NCI-H69 (cell line): ENCODE data around the gene NRDC.
"Not testable (repeated sequence)": the region's sequence is repeated elsewhere in the genome, so short reads cannot be mapped to it uniquely, and the experiment has no call there.

Source experiments
- DNase-seq: peaks from one replicate; lab custom pipeline; 2025; lab: John Stamatoyannopoulos, UW

Gene NRDC

DNA sequence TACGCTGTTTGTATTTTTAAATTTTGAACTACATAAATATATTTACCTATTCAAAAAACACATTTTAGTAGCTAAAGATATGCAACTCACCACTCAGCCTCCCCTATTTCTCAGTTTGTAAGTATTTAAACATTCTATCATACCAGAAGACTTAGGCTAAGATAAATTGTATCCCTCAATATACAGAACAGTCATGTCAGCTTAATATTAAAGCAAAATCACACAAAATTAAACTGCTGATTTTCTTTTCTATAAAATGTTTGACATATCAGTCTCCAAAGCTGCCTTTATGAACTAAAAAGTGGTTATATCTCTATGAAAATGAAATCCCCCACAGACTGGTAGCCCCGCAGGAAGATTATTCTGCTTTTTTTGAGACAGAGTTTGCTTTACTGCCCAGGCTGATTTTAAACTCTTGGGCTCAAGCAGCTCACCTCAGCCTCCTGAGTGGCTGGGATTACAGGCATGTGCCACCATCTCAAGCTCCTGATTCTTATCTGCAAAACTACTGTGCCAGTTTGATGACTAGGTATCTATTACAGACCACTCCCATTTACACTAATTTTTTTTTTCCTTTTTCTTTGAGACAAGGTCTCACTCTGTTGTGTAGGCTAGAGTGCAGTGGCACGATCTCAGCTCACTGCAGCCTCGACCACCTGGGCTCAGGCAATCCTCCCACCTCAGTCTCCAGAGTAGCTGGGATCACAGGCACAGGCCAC is 37.6 kb downstream of the NRDC start:
- no peak for DNase-seq

DNA sequence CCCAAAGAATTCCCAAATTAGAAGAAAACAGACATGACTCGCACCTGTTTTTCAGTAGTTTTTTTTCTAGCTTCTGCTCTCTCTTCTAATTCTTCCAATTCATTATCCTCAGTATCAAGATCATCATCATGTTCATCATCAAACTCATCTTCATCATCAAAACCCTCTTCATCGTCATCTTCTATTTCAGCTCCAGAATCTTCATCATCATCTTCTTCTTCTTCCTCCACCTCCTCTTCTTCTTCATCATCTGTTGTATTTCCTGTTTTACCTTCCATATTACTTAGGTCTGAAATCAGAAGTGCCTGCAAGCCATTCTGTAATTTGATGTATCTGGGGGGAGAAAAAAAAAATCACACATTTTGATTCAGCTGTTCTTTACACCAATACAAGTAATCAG is 38.3 kb downstream of the NRDC start:
- DNase-seq: no peak

DNA sequence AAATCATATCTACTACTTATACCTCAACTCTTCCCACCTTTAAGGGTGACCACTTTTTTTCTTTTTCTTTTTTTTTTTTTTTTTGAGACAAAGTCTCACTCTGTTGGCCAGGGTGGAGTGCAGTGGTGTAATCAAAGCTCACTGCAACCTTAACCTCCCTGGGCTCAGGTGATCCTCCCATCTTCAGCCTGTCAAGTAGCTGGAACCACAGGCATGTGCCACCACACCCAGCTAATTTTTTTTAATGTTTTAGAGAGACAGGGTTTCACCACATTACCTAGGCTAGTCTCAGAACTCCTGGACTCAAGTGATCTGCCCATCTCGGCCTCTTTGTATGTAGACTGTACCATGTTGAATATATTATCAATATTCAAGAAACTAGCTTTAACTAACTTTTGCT is 39.4 kb downstream of the NRDC start:
- DNase-seq: no peak

DNA sequence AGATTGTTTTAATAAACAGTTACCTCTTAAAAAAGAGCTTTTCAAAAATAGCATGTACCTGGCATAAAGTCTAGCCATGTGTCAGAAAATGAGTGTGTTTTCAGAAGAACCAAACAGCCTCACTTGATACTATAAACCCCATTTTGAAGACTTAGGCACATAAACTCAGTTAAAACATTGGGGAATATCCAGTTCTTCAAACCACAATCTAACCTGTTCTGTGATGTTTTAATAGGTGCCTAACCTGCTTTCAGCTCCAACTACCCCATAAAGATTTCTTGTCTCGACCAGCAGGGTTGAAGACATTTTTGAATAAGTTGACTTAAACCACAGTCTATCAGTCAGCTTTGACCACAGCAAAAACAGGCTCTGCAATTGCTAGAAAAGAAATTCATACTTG is 41.3 kb downstream of the NRDC start:
- DNase-seq: no peak

DNA sequence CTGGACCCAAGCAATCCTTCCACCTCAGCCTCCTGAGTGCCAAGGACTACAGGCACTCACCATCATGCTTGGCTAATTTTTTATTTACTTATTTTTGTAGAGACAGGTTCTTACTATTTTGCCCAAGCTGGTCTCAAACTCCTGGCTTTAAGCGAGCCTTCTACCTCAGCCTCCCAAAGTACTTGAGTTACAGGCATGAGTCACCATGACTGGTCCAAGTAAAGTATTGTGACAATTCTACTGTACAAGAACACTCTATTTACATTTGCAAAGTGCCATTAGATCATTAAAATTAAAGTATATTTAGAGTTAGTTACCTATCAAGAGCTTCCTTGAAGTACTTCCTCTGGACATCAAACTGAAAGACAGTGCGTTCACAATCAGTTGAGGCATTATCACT is 44.8 kb downstream of the NRDC start:
- DNase-seq: no peak

DNA sequence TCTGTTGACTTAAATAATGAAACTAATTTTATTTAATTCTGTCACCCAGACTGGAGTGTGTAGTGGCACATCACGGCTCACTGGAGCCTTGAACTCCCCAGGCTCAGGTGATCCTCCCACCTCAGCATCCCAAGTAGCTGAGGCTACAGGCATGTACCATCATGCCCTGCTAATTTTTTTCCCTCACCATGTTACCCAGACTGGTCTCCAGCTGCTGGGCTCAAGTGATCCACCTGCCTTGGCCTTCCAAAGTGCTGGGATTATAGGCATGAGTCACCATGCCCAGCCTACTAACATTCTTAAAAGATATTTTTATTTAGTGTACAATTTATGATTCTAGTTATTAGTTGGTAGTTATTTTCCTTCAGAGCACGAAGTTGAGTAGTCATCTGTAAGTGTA is 49.5 kb downstream of the NRDC start:
- no peak for DNase-seq

DNA sequence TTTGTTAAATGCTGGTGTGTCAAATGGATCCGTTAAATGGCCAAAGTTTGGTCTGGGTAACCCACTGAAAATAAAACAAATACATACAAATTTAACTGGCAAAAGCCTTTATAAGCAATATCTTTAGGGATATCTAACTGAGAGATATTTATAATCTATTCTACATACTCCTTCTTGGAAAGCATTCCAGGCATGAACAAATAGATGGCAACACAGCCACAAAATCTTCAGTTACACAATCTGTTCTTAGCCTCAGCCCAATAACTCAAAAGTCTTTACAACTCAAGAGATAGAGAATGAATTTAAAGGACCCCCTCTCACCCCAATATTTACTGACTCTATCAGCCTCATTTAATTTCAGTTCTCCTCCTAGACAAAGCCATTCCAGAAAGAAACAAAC is 58.7 kb downstream of the NRDC start:
- DNase-seq: no peak

DNA sequence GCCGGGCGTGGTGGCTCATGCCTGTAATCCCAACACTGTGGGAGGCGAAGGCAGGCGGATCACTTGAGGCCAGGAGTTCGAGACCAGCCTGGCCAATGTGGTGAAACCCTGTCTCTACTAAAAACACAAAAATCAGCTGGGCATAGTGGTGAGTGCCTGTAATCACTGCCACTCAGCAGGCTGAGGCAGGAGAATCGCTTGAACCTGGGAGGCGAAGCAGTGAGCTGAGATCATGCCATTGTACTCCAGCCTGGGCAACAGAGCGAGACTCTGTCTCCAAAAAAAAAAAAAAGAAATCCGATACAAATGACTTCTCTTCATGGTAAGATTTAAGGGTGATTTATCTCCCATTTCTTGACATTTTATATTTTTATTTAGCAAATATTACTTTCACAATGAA is 59.5 kb downstream of the NRDC start:
- not testable (repeated sequence) for DNase-seq

DNA sequence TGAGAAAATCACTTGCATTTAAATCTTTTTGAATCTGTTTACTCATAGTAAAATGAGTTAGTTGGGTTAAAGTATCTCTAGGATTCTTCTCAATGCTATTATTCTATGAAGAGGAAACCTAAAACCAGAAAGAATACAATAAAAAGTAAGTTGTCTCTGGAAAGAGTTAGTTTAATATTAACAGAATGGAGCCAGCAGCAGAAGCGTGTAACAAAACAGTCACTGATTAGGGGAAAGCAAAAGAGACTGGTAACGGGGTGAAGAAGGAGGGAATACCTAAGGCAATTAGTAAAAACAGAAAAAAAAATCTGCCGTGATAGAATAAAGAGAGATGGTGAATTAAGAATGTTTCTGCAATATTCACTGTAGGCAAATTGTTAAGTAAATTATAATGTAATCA is 60.0 kb downstream of the NRDC start:
- no peak for DNase-seq

DNA sequence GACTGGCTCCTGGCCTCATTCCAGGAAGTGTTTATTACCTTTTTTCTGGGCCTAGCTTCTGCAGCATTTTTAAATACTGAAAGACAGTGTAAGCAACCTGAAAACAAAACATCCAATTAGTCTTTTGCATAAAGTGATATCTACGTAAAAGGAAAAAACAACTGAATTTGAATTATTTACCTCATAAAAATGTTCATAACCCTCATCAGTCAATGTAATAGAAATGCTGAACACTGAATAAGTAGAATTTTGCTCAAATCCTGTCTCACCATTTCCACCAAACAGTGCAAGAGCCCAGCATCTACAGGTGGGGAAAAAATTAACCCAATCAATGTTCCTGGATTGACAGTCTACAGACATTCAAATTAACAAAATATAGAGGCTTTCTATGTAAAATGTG is 64.0 kb downstream of the NRDC start:
- DNase-seq: no peak

DNA sequence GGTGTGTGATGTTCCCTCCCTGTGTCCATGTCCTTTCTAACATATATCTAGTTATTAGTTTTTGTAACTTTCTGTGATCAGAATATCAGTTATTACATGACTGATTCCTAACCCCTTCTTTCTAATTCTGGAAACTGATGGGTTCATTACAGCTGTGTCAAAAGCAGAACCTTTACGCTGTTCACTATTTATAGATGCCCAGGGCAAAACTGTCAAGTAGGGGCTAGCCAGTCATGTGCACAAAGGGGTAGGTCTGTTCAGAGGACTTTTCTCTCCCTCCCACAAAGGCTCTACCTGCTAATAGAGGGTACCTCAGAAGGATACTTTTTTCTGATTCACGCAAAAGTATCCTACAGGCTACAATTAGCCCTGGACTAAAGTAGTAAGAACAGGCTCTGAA is 79.2 kb downstream of the NRDC start:
- DNase-seq: no peak

DNA sequence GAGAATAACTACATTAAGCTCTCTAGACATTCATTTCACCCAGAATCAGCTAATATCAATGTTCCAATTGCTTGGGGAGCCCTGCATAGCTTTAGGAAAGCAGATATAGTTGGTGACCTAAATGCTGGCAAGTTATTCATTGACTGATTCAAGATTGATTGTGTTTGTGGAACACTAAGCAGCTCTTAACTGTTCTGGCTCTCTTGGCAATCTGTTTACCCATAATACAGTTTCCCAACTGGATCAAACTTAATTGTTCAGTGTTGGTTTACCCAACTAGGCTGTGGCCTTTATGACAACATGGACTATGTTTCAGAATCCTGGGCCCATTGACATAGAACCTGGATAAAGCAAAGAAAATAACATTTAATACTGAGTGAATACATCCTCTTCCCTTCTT is 83.7 kb downstream of the NRDC start:
- no peak for DNase-seq

DNA sequence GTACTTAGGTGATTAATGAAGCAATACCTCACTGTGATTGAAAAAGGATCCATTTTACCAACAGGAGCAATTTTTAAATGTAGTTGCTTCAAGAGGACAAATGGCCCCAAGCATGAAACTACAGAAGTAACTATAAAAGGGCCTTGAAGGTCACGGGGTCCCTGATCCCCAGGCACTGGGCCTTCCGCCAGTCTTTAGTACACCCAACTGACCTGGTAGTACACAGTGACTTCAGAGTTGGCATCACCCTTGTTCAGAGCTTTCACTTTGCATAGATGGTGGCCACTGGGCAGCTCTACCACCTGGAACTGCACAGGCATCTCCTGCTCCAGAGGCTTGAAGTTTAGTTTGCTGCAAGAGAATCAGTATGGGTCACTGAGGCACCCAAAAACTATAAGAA is 84.3 kb downstream of the NRDC start:
- no peak for DNase-seq

DNA sequence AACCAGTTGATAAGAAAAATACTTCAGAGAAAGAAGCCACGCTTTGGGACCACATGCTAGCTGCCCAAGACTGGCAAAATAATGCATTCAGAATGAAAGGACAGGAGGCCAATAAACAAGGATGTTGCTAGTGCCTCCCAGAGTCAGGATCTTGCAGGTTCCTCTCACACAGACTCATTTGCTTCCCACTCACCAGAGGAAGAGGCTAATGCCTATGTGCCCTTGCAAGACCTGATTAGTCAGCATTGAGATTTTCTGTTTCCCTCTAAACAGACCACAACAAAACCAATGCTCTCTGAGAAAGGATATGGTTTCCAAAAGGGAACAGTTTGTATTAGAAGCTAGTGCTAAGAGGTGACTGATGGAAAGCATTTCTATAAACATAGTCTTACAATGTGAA is 85.7 kb downstream of the NRDC start:
- no peak for DNase-seq

DNA sequence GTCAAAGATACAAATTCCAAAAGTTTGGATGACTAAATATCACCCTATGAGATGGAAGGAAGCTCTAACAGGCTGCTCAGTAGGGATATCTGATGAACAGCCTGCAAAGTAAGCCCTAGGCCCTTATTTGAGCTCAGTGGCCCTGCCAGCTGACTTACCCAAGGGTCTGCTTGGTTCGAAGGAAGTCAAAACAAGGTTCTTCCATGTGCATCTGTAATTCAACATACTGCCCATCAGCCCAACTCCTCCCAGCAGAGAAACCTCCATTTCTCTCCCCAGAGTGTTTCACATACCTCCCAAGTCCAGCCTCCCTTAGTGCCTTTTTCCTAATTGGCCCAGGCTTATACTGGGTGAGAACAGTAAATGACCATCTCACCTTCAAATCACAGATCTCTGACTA is 86.6 kb downstream of the NRDC start:
- DNase-seq: no peak

DNA sequence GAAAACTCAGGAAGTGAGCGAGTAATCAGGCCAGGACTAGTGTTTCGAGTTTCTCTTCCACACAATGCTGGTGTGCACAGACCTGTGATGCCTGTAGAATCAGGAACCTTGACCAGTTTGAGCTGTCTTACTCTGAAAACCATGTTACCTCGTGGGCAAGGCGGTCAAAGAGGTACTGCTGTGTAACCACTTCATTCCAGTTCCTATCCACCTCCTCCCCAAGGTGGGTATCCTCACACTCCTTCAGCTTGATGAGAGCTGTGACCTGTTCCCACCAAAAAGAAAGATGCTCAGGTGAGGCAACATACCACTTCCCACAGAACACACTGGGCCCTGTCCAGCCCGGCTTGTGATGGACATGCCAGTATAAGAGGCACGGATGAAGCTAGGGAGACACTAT is 88.1 kb downstream of the NRDC start:
- no peak for DNase-seq

DNA sequence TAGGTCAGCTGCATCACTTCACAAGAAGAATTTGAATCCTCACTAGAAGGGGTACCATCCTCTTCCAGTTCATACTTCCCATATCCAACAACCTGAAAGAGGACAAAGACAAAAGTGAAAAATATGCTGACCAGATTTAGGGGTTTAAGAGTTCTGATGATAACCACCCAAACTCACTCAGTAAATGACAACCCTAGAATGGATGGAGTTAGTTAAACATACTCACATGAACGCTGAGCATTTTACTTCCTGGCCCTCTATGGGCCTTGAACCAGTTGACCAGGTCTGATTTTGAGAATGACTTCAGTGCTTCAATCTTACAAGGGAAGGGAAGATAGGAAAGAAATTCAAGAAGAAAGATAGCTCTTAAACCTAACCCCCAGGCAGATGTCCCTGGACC is 89.2 kb downstream of the NRDC start:
- DNase-seq: no peak

DNA sequence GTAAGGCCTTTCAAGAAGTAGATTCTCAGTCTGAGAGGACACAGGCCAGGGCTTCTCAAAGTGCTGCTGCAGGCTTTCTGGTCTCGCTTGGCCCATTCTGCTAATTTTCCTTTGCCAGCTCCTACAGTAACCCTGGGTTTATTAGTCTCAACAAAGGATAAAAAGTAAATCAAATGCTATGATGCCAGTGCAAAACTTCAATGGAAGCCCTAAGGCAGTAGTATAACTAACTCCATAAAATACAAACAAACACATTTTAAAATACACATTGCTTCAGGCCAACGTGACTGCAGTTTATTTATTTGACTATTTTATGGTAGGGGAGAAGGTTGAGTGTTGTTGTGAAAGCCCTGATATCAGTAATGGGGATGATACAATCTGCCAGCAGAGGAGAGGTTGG is 89.6 kb downstream of the NRDC start:
- no peak for DNase-seq

DNA sequence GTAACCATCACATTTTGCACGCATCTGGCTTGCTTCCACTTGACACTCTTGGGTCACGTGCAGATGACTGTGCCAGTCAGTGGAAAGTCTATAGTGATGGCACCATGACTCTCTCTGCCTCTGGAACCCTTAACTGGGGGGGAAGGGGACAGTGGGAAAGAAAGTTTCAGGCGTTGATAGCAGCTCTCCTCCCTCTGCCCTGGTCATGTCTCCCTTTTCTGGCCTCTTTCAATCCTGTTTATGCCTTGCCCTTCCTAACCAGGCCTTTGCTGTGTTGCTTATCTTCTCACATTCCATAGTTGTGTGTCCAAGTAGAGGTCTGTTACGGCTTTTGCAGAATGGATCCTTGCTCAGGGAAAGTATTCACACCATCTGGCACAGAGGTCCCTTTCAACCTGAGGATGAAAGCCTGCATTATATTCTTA is 93.5 kb downstream of the NRDC start:
- DNase-seq: no peak

DNA sequence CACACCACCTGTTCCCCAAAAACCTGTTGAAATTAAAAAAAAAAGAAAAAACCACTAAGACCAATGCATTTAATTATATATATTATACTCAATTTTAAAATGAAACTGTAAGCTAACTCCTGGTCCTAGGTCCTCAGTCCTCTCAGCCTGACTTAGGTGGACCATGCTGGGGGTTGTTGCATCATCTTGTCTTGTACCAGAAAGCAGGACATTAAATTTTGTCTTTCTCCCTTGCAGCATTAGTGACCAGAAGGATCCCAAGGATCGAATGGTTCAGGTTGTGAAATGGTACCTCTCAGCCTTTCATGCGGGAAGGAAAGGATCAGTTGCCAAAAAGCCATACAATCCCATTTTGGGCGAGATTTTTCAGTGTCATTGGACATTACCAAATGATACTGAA is 97.6 kb downstream of the NRDC start:
- DNase-seq: no peak

DNA sequence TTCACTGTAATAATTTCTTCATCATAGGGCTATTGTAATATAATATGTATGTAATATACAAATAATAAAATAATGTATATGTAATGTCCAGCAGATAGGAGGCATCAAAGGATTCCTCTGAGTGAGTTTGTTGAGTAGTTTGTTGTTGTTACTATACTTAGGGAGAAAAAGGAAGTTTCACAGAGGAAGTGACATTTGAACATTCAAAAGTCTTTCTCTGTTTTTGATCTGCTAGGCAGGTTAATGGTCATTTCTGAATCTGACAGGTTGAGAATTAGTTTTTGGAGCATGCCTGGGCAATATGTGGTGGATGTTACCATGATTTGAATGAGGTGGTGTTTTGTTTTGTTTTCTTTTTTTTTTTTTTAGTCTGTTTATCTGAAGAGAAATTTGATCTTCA is 102.1 kb downstream of the NRDC start:
- DNase-seq: no peak

DNA sequence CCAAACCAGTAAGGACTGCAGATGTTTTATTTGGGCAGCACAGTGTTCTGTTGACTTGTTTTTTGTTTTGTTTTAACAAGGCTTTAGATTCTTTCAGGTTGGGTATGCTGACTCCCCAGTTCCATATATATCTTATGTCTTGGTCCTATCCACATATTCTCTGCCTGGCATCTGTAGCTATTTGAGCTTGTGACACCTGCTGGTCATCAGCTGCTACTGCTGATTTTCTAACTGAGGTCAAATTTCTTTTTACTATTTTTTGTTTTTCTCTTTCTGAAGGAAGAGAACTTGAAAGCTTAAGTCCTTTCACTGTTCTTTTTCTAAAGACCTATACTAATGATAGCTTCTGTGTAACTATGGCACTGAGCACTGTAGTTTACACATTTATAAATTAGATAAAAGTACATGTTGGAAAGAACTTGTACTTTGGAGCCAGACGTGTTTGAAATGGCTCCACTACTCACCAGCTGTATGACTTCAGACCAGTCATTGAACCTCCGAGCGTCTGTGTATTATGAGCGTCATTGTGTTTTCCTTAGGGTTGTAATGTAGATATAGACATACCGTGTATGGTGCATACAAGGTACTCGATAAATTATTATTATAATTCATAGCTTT is 109.4 kb downstream of the NRDC start:
- peak; percentile 62 for DNase-seq

DNA sequence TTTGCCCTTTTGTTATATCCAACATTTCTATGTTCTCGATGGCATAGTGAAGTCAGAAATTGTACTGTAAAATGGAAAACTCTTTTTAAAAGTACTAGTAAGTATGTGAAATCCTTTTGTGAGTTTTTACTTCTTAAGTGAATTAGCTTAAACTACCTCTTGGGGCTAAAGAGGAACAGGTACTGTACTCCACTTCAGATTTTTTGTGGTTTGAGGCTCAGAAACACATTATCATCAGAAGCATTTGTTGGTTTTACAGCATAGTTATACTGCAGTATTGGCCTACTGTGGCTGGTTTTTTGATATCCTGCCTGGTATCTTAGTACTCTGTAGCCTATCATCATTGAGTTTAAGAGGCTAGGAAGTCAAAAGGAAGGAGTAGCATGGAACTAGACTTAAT is 117.2 kb downstream of the NRDC start:
- no peak for DNase-seq

DNA sequence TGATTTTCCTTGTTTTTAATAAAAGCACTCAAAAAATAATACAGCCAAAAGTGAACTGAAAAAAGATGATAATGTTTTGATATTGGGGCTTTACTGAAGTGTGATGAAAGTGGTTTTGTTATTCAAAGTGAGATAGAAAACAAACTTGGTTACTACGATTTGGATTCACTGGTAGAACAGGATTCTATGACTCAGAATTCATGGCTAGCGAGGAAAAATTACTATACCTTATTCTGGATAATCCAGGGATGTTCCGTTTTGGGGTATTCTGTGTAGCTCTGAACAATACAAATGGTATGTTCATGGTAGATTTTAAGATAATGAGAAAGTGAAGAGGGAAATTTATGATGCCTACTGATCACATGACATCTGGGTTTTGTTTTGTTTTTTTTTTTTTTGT is 117.7 kb downstream of the NRDC start:
- DNase-seq: no peak
